ENCODE measurements around the gene PADI2.

The PADI2 gene

GRCh38 chr1:17145648-17146047 is 26.4 kb upstream of the PADI2 start:
- Histone ChIP-seq H3K4me3 (ENCODE audit: low read length, poor library complexity, severe bottlenecking) (no peak overlapping the region), H2AFZ (ENCODE audit: low read length) (no peak overlapping the region), H3K4me2 (ENCODE audit: low read depth, low read length, poor library complexity, severe bottlenecking) (no peak overlapping the region), H3K9me3 (ENCODE audit: insufficient read depth, low read depth, low read length) (no peaks in the 10 kb centered on the region), H3F3A (ENCODE audit: low read depth) (no peaks in the 10 kb centered on the region), H4K20me1 (ENCODE audit: insufficient read depth, low read length, poor library complexity, severe bottlenecking) (no peaks in the 10 kb centered on the region), H3K36me3 (ENCODE audit: insufficient read depth, low read length) (no peaks in the 10 kb centered on the region), H3K9ac (ENCODE audit: low read depth, low read length, poor library complexity, severe bottlenecking) (no peak overlapping the region), H3K27me3 (ENCODE audit: insufficient read depth, low read length, poor library complexity, severe bottlenecking) (no peaks in the 10 kb centered on the region), H3K4me1 (ENCODE audit: insufficient read depth, low read length, poor library complexity, severe bottlenecking) (peaks cover 5% of the 10 kb centered on the region), H3K9me2 (replicated peaks; ENCODE audit: low read depth, low read length) (no peaks in the 10 kb centered on the region), H3K79me2 (ENCODE audit: insufficient read depth, low read length) (no peaks in the 10 kb centered on the region)
- TF ChIP-seq EZH2phosphoT487 (IDR thresholded peaks at IDR 0.05; ENCODE audit: borderline replicate concordance), result no peak
- no peak for TF ChIP-seq CTCF (conservative IDR thresholded peaks at IDR 0.05; ENCODE audit: low read length)

GRCh38 chr1:17143760-17144159 is 24.5 kb upstream of the PADI2 start:
- no peaks in the 10 kb centered on the region for H3K9me2 ChIP-seq (replicated peaks; ENCODE audit: low read depth, low read length)
- no peak overlapping the region for H3K4me2 ChIP-seq (ENCODE audit: low read depth, low read length, poor library complexity, severe bottlenecking)
- no peaks in the 10 kb centered on the region for H3K9me3 ChIP-seq (ENCODE audit: insufficient read depth, low read depth, low read length)
- H3K4me1 ChIP-seq (ENCODE audit: insufficient read depth, low read length, poor library complexity, severe bottlenecking), result no peaks in the 10 kb centered on the region
- H3K27me3 ChIP-seq (ENCODE audit: insufficient read depth, low read length, poor library complexity, severe bottlenecking), result no peaks in the 10 kb centered on the region
- H4K20me1 ChIP-seq (ENCODE audit: insufficient read depth, low read length, poor library complexity, severe bottlenecking), result no peaks in the 10 kb centered on the region
- H3K79me2 ChIP-seq (ENCODE audit: insufficient read depth, low read length), result no peaks in the 10 kb centered on the region
- TF ChIP-seq CTCF (conservative IDR thresholded peaks at IDR 0.05; ENCODE audit: low read length) (no peak), EZH2phosphoT487 (IDR thresholded peaks at IDR 0.05; ENCODE audit: borderline replicate concordance) (no peak)
- no peaks in the 10 kb centered on the region for H3K36me3 ChIP-seq (ENCODE audit: insufficient read depth, low read length)
- no peak overlapping the region for H3K4me3 ChIP-seq (ENCODE audit: low read length, poor library complexity, severe bottlenecking)
- no peak overlapping the region for H3K9ac ChIP-seq (ENCODE audit: low read depth, low read length, poor library complexity, severe bottlenecking)
- no peaks in the 10 kb centered on the region for H3F3A ChIP-seq (ENCODE audit: low read depth)
- H2AFZ ChIP-seq (ENCODE audit: low read length), result no peak overlapping the region

- H2AFZ ChIP-seq (ENCODE audit: low read length), result no peak overlapping the region
- H3K36me3 ChIP-seq (ENCODE audit: insufficient read depth, low read length), result no peaks in the 10 kb centered on the region
- H3K79me2 ChIP-seq (ENCODE audit: insufficient read depth, low read length), result no peaks in the 10 kb centered on the region
- H3K4me3 ChIP-seq (ENCODE audit: low read length, poor library complexity, severe bottlenecking), result no peak overlapping the region
- no peaks in the 10 kb centered on the region for H3K4me1 ChIP-seq (ENCODE audit: insufficient read depth, low read length, poor library complexity, severe bottlenecking)
- no peaks in the 10 kb centered on the region for H3K9me3 ChIP-seq (ENCODE audit: insufficient read depth, low read depth, low read length)
- H3K4me2 ChIP-seq (ENCODE audit: low read depth, low read length, poor library complexity, severe bottlenecking), result no peak overlapping the region
- no peak overlapping the region for H3K9ac ChIP-seq (ENCODE audit: low read depth, low read length, poor library complexity, severe bottlenecking)
- no peaks in the 10 kb centered on the region for H4K20me1 ChIP-seq (ENCODE audit: insufficient read depth, low read length, poor library complexity, severe bottlenecking)
- TF ChIP-seq CTCF (conservative IDR thresholded peaks at IDR 0.05; ENCODE audit: low read length) (no peak), EZH2phosphoT487 (IDR thresholded peaks at IDR 0.05; ENCODE audit: borderline replicate concordance) (no peak)
- H3F3A ChIP-seq (ENCODE audit: low read depth), result no peaks in the 10 kb centered on the region
- H3K27me3 ChIP-seq (ENCODE audit: insufficient read depth, low read length, poor library complexity, severe bottlenecking), result no peaks in the 10 kb centered on the region
- H3K9me2 ChIP-seq (replicated peaks; ENCODE audit: low read depth, low read length), result no peaks in the 10 kb centered on the region
These were observed 22.4 kb upstream of the PADI2 start for GRCh38 chr1:17141441-17142197.

All from Loucy (cell line).